Measurements from ENCODE around the gene CCDC9B. TPM values are rescaled to one million over a fixed set of nuclear protein-coding genes. Genes with fewer than 3 reads are reported as not detected.

The CCDC9B gene
- total RNA-seq, 1 donor from 2014 or later: 9.8 TPM

- no peak for TF ChIP-seq CTCF (IDR thresholded peaks at IDR 0.05; ENCODE audit: insufficient read depth, low read depth, low read length)
- TF ChIP-seq EZH2 (IDR thresholded peaks at IDR 0.05; ENCODE audit: insufficient read depth, low read length): no peak
- H3K4me1 Mint-ChIP-seq (ENCODE audit: low read depth, unreplicated experiment): peaks cover 11% of the 10 kb centered on the region
- Histone ChIP-seq H3K79me2 (ENCODE audit: insufficient read depth, low read length) (no peaks in the 10 kb centered on the region), H3K4me2 (ENCODE audit: low read length) (peak overlapping the region; percentile 91), H4K20me1 (ENCODE audit: insufficient read depth, low read length) (no peaks in the 10 kb centered on the region), H3K27me3 (ENCODE audit: insufficient read depth, low read length) (peaks cover 5% of the 10 kb centered on the region), H3K36me3 (ENCODE audit: insufficient read depth, low read length) (no peaks in the 10 kb centered on the region), H3K4me1 (ENCODE audit: insufficient read depth, low read length) (peaks cover 14% of the 10 kb centered on the region), H2AFZ (ENCODE audit: low read depth, low read length) (no peak overlapping the region), H3K4me3 (ENCODE audit: insufficient read depth, low read depth, low read length) (no peak overlapping the region), H3K27ac (ENCODE audit: low read depth, low read length) (no peak overlapping the region), H3K9me3 (ENCODE audit: insufficient read depth, low read depth, low read length) (no peaks in the 10 kb centered on the region), H3K9ac (ENCODE audit: low read length) (no peak overlapping the region)
- no peak overlapping the region for H3K27ac Mint-ChIP-seq (ENCODE audit: unreplicated experiment)
- peaks cover 50% of the 10 kb centered on the region for H3K27me3 Mint-ChIP-seq (ENCODE audit: low read depth, unreplicated experiment)
- DNase-seq (ENCODE audit: low read depth) (no peak), FAIRE-seq (no peak)
- H3K9me3 Mint-ChIP-seq (ENCODE audit: unreplicated experiment): no peaks in the 10 kb centered on the region
- peak overlapping the region; percentile 40 for H3K4me3 Mint-ChIP-seq (ENCODE audit: unreplicated experiment)
- H3K36me3 Mint-ChIP-seq (ENCODE audit: low read depth, unreplicated experiment): no peaks in the 10 kb centered on the region
These were observed 16.5 kb upstream of the CCDC9B start for GRCh38 chr15:40357246-40357645.

- Mint-ChIP-seq H3K9me3 (ENCODE audit: unreplicated experiment) (no peaks in the 10 kb centered on the region), H3K27ac (ENCODE audit: unreplicated experiment) (no peak overlapping the region), H3K4me1 (ENCODE audit: low read depth, unreplicated experiment) (peaks cover 11% of the 10 kb centered on the region), H3K4me3 (ENCODE audit: unreplicated experiment) (no peak overlapping the region), H3K27me3 (ENCODE audit: low read depth, unreplicated experiment) (peaks cover 42% of the 10 kb centered on the region), H3K36me3 (ENCODE audit: low read depth, unreplicated experiment) (peaks cover 1% of the 10 kb centered on the region)
- no peak overlapping the region for H3K27ac ChIP-seq (ENCODE audit: low read depth, low read length)
- no peaks in the 10 kb centered on the region for H3K36me3 ChIP-seq (ENCODE audit: insufficient read depth, low read length)
- no peak overlapping the region for H3K4me3 ChIP-seq (ENCODE audit: insufficient read depth, low read depth, low read length)
- FAIRE-seq (no peak), DNase-seq (ENCODE audit: low read depth) (no peak)
- no peaks in the 10 kb centered on the region for H3K9me3 ChIP-seq (ENCODE audit: insufficient read depth, low read depth, low read length)
- no peak overlapping the region for H3K9ac ChIP-seq (ENCODE audit: low read length)
- H3K4me2 ChIP-seq (ENCODE audit: low read length): no peak overlapping the region
- no peak overlapping the region for H2AFZ ChIP-seq (ENCODE audit: low read depth, low read length)
- peaks cover 14% of the 10 kb centered on the region for H3K4me1 ChIP-seq (ENCODE audit: insufficient read depth, low read length)
- no peak for TF ChIP-seq EZH2 (IDR thresholded peaks at IDR 0.05; ENCODE audit: insufficient read depth, low read length)
- TF ChIP-seq CTCF (IDR thresholded peaks at IDR 0.05; ENCODE audit: insufficient read depth, low read depth, low read length): no peak
- H3K79me2 ChIP-seq (ENCODE audit: insufficient read depth, low read length): no peaks in the 10 kb centered on the region
- H3K27me3 ChIP-seq (ENCODE audit: insufficient read depth, low read length): no peaks in the 10 kb centered on the region
- no peaks in the 10 kb centered on the region for H4K20me1 ChIP-seq (ENCODE audit: insufficient read depth, low read length)
These were observed 15.3 kb upstream of the CCDC9B start for GRCh38 chr15:40355976-40356585.

- H2AFZ ChIP-seq (ENCODE audit: low read depth, low read length): no peak overlapping the region
- peak overlapping the region; percentile 34 for H3K4me3 Mint-ChIP-seq (ENCODE audit: unreplicated experiment)
- H3K4me1 ChIP-seq (ENCODE audit: insufficient read depth, low read length): peaks cover 14% of the 10 kb centered on the region
- no peaks in the 10 kb centered on the region for H4K20me1 ChIP-seq (ENCODE audit: insufficient read depth, low read length)
- no peaks in the 10 kb centered on the region for H3K27me3 ChIP-seq (ENCODE audit: insufficient read depth, low read length)
- H3K79me2 ChIP-seq (ENCODE audit: insufficient read depth, low read length): no peaks in the 10 kb centered on the region
- no peaks in the 10 kb centered on the region for H3K9me3 ChIP-seq (ENCODE audit: insufficient read depth, low read depth, low read length)
- no peak overlapping the region for H3K27ac Mint-ChIP-seq (ENCODE audit: unreplicated experiment)
- no peak for TF ChIP-seq EZH2 (IDR thresholded peaks at IDR 0.05; ENCODE audit: insufficient read depth, low read length)
- TF ChIP-seq CTCF (IDR thresholded peaks at IDR 0.05; ENCODE audit: insufficient read depth, low read depth, low read length): peak; percentile 25
- peaks cover 43% of the 10 kb centered on the region for H3K27me3 Mint-ChIP-seq (ENCODE audit: low read depth, unreplicated experiment)
- no peaks in the 10 kb centered on the region for H3K9me3 Mint-ChIP-seq (ENCODE audit: unreplicated experiment)
- H3K36me3 ChIP-seq (ENCODE audit: insufficient read depth, low read length): no peaks in the 10 kb centered on the region
- FAIRE-seq (no peak), DNase-seq (ENCODE audit: low read depth) (peak; percentile 17)
- H3K4me1 Mint-ChIP-seq (ENCODE audit: low read depth, unreplicated experiment): peaks cover 11% of the 10 kb centered on the region
- no peak overlapping the region for H3K27ac ChIP-seq (ENCODE audit: low read depth, low read length)
- H3K9ac ChIP-seq (ENCODE audit: low read length): no peak overlapping the region
- peaks cover 1% of the 10 kb centered on the region for H3K36me3 Mint-ChIP-seq (ENCODE audit: low read depth, unreplicated experiment)
- peak overlapping the region; percentile 28 for H3K4me2 ChIP-seq (ENCODE audit: low read length)
- H3K4me3 ChIP-seq (ENCODE audit: insufficient read depth, low read depth, low read length): no peak overlapping the region
These were observed 13.9 kb upstream of the CCDC9B start for GRCh38 chr15:40354408-40355171.

All from astrocyte (in vitro differentiated cells and primary cell).